Muscle layer of colon (tissue), 2 donors: ENCODE results near the gene SNAP25.

Experiments
- H3K27ac ChIP-seq: one replicate; pipeline ENCODE4 v1.7.0; 2013; ENCODE audit warnings: low read depth, mild to moderate bottlenecking, low read length, moderate library complexity
- H3K27me3 ChIP-seq, 2 donors: one replicate each; pipeline ENCODE4 v1.7.0; 2013; ENCODE audit warnings: low read length in 2 of 2, mild to moderate bottlenecking in 2 of 2; ENCODE audit not compliant: insufficient read depth in 2 of 2, control insufficient read depth in 1 of 2
- H3K36me3 ChIP-seq: one replicate; pipeline ENCODE4 v1.7.0; 2013; ENCODE audit warnings: mild to moderate bottlenecking, low read length; ENCODE audit not compliant: insufficient read depth
- H3K4me1 ChIP-seq: one replicate; pipeline ENCODE4 v1.7.0; 2013; ENCODE audit warnings: mild to moderate bottlenecking, low read length; ENCODE audit not compliant: insufficient read depth
- H3K4me3 ChIP-seq, 2 donors: one replicate each; pipeline ENCODE4 v1.7.0; 2013; ENCODE audit warnings: low read length in 2 of 2, low read depth in 1 of 2, mild to moderate bottlenecking in 1 of 2, moderate library complexity in 1 of 2
- H3K9ac ChIP-seq: one replicate; pipeline ENCODE4 v1.7.0; 2013; ENCODE audit warnings: low read length
- H3K9me3 ChIP-seq: one replicate; pipeline ENCODE4 v1.7.0; 2013; ENCODE audit warnings: mild to moderate bottlenecking, low read length
- donor health status: abdominal sarcoma.
- donor health status: Adenocarcinoma of cecum.

SNAP25 gene

DNA sequence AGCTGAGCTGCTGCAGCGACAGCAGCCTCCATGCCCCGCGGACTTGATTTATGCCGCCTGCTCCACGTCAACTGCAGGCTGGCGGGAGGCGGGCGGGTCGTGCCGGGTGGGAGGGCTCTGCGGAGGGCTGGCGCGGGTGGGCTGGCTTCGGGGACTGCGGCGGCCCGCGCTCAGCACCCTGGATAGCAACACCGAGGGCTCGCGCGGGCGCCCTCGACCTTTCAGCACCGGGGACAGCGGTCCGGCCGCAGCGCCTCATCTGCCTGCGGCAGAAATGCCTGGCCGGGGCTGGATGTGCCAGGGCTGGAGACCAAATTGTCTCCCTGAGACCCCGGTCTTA is 792 bp downstream of the SNAP25 start:
- peak overlapping the region in 1 of 2 donors; percentile 50 for H3K4me3 ChIP-seq
- no peaks in the 10 kb centered on the region for H3K4me1 ChIP-seq
- H3K36me3 ChIP-seq, result no peaks in the 10 kb centered on the region
- H3K27me3 ChIP-seq, result peaks cover 6 to 18% of the 10 kb centered on the region in 2 donors
- no peak overlapping the region for H3K27ac ChIP-seq
- H3K9ac ChIP-seq, result no peak overlapping the region
- H3K9me3 ChIP-seq, result no peaks in the 10 kb centered on the region

DNA sequence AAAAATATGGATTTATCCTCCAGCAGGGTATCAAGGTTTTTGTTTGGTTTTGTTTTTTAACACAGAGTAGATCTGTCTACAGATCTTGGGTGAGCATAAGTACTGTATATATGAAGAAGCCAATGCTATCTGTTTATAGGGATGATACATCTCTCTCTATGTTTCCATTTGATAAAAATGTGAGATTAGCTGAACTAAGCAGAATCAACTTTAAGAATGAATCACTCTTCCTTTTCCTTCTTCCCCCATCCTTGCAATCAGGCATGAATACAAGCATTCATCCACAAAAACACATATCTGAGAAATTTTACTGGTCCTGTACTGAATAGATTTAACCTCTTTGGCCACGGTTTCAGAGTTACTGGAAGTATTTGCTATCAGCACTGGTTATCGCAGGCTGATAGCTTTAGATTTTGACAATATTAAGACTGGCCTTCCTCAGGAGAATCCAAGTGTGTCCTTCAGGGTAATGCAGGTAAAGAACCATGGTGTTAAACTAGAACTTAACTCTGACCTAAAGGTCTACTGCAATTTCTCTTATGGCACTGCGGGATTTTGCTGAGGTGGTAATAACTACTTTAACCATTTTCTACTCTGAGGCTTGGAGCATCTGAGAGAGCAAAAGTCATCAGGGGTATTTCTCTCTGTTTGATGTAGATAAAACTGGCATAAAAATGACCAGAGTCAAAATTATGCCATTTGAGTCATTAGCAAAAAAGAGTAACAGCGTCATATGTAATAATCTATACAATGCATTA is 1.5 kb downstream of the SNAP25 start:
- Histone ChIP-seq H3K4me3 (no peak overlapping the region), H3K27me3 (peaks cover 6 to 18% of the 10 kb centered on the region in 2 donors)

GRCh38 chr20:10221021-10221420 is 2.4 kb downstream of the SNAP25 start:
- no peak overlapping the region for H3K4me3 ChIP-seq
- H3K27me3 ChIP-seq, result peaks cover 6 to 18% of the 10 kb centered on the region in 2 donors
- H3K9ac ChIP-seq, result no peak overlapping the region
- H3K9me3 ChIP-seq, result no peaks in the 10 kb centered on the region
- no peaks in the 10 kb centered on the region for H3K36me3 ChIP-seq
- H3K27ac ChIP-seq, result no peak overlapping the region
- H3K4me1 ChIP-seq, result no peaks in the 10 kb centered on the region

More for the DNA sequence above, 1.5 kb downstream of the SNAP25 start:
- H3K36me3 ChIP-seq, result no peaks in the 10 kb centered on the region
- no peaks in the 10 kb centered on the region for H3K9me3 ChIP-seq
- no peak overlapping the region for H3K9ac ChIP-seq
- H3K27ac ChIP-seq, result no peak overlapping the region
- no peaks in the 10 kb centered on the region for H3K4me1 ChIP-seq

- Histone ChIP-seq H3K27me3 (no peaks in the 10 kb centered on the region), H3K9me3 (no peaks in the 10 kb centered on the region), H3K4me1 (no peaks in the 10 kb centered on the region), H3K4me3 (no peak overlapping the region), H3K27ac (no peak overlapping the region), H3K36me3 (no peaks in the 10 kb centered on the region), H3K9ac (no peak overlapping the region)
Observed at GRCh38 chr20:10225439-10226060, 6.9 kb downstream of the SNAP25 start.

- Histone ChIP-seq H3K9ac (no peak overlapping the region), H3K36me3 (no peaks in the 10 kb centered on the region), H3K27me3 (no peaks in the 10 kb centered on the region), H3K4me3 (no peak overlapping the region), H3K27ac (no peak overlapping the region), H3K9me3 (no peaks in the 10 kb centered on the region), H3K4me1 (no peaks in the 10 kb centered on the region)
Observed at GRCh38 chr20:10228330-10228729, 9.7 kb downstream of the SNAP25 start.

DNA sequence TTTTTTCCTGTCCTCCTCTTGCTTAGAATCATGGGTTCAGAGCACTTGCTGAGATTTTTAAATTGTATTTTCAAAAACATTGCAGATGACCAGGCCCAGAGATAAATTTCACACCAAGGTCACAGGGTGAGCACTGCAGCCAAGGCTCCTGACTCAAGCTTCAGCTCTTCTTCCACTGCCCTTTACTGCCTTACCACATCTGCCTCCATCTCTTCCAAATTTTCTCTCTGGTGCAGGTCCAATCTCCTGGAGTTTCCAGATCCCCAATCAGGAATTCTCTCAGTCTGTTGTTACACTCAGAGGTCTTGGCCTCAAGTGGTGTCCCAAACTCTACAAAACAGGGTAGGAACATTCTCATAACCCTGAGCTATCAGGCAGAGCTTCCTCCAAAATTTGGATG is 12.7 kb downstream of the SNAP25 start:
- no peaks in the 10 kb centered on the region for H3K9me3 ChIP-seq
- H3K4me3 ChIP-seq, result no peak overlapping the region
- H3K27me3 ChIP-seq, result no peaks in the 10 kb centered on the region
- H3K36me3 ChIP-seq, result no peaks in the 10 kb centered on the region
- no peaks in the 10 kb centered on the region for H3K4me1 ChIP-seq
- H3K27ac ChIP-seq, result no peak overlapping the region
- no peak overlapping the region for H3K9ac ChIP-seq

DNA sequence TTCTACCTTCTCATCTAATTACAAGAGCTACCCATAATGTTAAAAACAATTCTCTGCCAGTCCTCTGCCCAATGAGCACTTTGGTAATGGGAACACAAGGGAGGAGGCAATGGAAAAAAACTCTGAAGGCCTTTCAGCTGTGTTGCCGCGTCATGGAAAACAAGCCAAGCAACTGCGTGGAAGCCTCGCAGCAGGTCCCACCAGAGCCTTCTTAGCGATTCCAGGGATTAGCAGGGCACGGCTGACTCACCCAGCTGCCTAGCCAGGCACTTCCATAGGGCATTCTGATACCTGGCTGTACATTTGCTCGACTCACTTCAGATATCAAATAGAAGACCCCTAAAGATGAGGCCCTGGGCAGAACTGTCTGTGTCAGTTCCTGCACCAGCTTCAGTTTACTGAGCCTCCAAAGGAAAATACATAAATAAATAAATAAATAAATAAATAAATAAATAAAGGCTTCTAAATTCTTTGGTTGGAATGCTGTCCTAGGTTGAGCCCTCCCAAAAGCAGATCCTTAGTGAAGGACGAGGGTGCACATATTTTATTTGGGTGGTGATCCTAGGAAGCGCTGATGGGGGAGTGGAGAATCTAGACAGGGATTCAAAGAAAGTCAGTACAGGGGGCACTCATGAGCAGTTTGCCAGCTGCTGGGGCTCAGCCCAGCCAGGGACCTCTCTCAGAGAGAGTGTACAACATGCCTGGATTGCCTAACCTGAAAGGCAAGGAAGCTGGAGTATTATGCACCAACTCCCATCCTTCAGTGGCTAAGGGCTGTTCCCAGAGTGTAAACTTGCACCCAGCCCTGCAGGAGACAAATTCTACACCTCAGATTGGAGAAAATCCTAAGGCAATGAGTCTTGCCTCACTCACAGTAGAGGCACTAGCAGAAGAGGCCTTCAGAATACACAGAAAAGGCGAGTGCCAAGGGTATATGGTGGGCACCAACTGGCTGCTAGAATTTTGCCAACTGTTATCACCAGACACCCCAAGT is 18.2 kb downstream of the SNAP25 start:
- no peak overlapping the region for H3K27ac ChIP-seq
- H3K9me3 ChIP-seq, result no peaks in the 10 kb centered on the region
- no peak overlapping the region for H3K9ac ChIP-seq
- no peaks in the 10 kb centered on the region for H3K27me3 ChIP-seq
- H3K4me3 ChIP-seq, result no peak overlapping the region
- H3K36me3 ChIP-seq, result no peaks in the 10 kb centered on the region
- H3K4me1 ChIP-seq, result no peaks in the 10 kb centered on the region

- Histone ChIP-seq H3K36me3 (no peaks in the 10 kb centered on the region), H3K27ac (no peak overlapping the region), H3K9me3 (no peaks in the 10 kb centered on the region), H3K4me3 (no peak overlapping the region), H3K4me1 (no peaks in the 10 kb centered on the region), H3K27me3 (no peaks in the 10 kb centered on the region), H3K9ac (no peak overlapping the region)
Observed at GRCh38 chr20:10239954-10240353, 21.3 kb downstream of the SNAP25 start.

DNA sequence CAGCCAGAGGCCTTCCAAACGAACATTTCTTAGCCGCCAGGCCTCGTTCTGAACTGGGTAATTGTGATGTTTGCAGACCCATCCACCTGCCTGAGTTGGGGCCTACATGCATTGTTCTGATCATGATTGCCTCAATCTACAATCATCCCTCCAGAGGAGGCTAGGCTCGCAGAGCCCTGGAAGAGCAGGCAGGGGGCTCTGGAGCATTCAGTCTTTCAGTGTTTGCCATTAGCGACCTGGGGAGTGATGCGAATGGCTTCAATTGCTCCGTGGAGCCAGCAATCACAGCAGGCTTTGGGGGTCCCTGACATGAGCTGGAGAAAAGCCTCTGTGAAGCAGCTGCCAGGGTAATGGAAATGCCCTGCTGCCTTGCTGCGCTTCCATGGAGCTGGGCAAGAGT is 22.0 kb downstream of the SNAP25 start:
- Histone ChIP-seq H3K4me3 (no peak overlapping the region), H3K36me3 (no peaks in the 10 kb centered on the region), H3K27me3 (no peaks in the 10 kb centered on the region), H3K9me3 (no peaks in the 10 kb centered on the region), H3K27ac (no peak overlapping the region), H3K4me1 (no peaks in the 10 kb centered on the region), H3K9ac (no peak overlapping the region)

- no peak overlapping the region for H3K4me3 ChIP-seq
- H3K27ac ChIP-seq, result no peak overlapping the region
- no peaks in the 10 kb centered on the region for H3K27me3 ChIP-seq
- no peaks in the 10 kb centered on the region for H3K4me1 ChIP-seq
- H3K36me3 ChIP-seq, result no peaks in the 10 kb centered on the region
- no peak overlapping the region for H3K9ac ChIP-seq
- H3K9me3 ChIP-seq, result no peaks in the 10 kb centered on the region
Observed at GRCh38 chr20:10242166-10242565, 23.5 kb downstream of the SNAP25 start.

DNA sequence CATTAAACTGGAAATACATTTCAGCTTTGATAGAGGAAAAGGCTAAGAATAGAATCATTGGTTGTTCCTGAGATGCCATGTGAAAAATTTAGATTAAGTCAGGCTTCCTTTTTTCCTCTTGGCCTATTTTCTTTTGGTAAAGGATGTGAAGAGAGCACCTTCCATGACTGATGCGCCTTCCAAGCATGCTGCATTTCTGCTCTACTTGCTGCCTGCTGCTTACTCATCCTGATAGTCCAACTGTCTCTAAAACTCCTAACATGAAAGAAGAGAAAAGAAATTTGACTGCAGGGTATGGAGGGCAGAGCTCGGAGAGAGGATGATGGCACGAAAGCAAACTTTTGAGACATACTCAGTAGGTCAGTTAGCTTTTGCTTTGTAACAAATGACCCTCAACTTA is 28.8 kb downstream of the SNAP25 start:
- no peaks in the 10 kb centered on the region for H3K36me3 ChIP-seq
- no peaks in the 10 kb centered on the region for H3K27me3 ChIP-seq
- H3K27ac ChIP-seq, result no peak overlapping the region
- H3K9me3 ChIP-seq, result no peaks in the 10 kb centered on the region
- no peak overlapping the region for H3K9ac ChIP-seq
- no peaks in the 10 kb centered on the region for H3K4me1 ChIP-seq
- no peak overlapping the region for H3K4me3 ChIP-seq
